ENCODE data around the gene SEMA3D.

GRCh38 chr7:85234730-85235129 is 47.9 kb upstream of the SEMA3D start:
- TF ChIP-seq EZH2 (IDR thresholded peaks at IDR 0.05; ENCODE audit: borderline replicate concordance, insufficient read depth, low read length, poor library complexity, severe bottlenecking) (no peak), CTCF (IDR thresholded peaks at IDR 0.05; ENCODE audit: poor library complexity, severe bottlenecking) (no peak), SMC3 (conservative IDR thresholded peaks at IDR 0.05; ENCODE audit: poor library complexity) (no peak), POLR2AphosphoS5 (IDR thresholded peaks at IDR 0.05) (no peak), RAD21 (conservative IDR thresholded peaks at IDR 0.05) (no peak), MXI1 (conservative IDR thresholded peaks at IDR 0.05; ENCODE audit: poor library complexity, severe bottlenecking) (no peak)

Data from neural cell (in vitro differentiated cells).